DOHH2 (cell line): Measurements from ENCODE around the gene APBB1.

ENCODE experiments used
- H3F3A ChIP-seq: fragments of 200-600 bp; sonication (generic), shearing (Covaris generic); 2 replicates; pipeline ENCODE4 v1.6.0; 2016; ENCODE audit warnings: antibody characterized with exemption, mild to moderate bottlenecking; ENCODE audit not compliant: control insufficient read depth, insufficient read depth
- H3K27ac ChIP-seq: fragments of 200-600 bp; sonication (generic); 2 replicates; pipeline ENCODE4 v1.5.1; 2014; ENCODE audit warnings: low read depth, mild to moderate bottlenecking, low read length, moderate library complexity
- H3K27me3 ChIP-seq: fragments of 200-600 bp; sonication (generic); 2 replicates; pipeline ENCODE4 v1.6.1; 2014; ENCODE audit warnings: mild to moderate bottlenecking, low read length, mixed read lengths; ENCODE audit not compliant: control insufficient read depth
- H3K36me3 ChIP-seq: fragments of 200-600 bp; sonication (generic); 2 replicates; pipeline ENCODE4 v1.6.1; 2014; ENCODE audit warnings: mild to moderate bottlenecking, low read length, moderate library complexity, mixed read lengths; ENCODE audit not compliant: control insufficient read depth
- H3K4me1 ChIP-seq: fragments of 200-600 bp; sonication (generic); 2 replicates; pipeline ENCODE4 v1.6.1; 2014; ENCODE audit warnings: mild to moderate bottlenecking, low read length, mixed read lengths; ENCODE audit not compliant: control insufficient read depth
- H3K4me2 ChIP-seq: fragments of 200-600 bp; sonication (generic); 2 replicates; pipeline ENCODE4 v1.6.0; 2014; ENCODE audit warnings: mild to moderate bottlenecking, low read length, moderate library complexity
- H3K4me3 ChIP-seq: fragments of 200-600 bp; sonication (generic); 2 replicates; pipeline ENCODE4 v1.5.1; 2014; ENCODE audit warnings: mild to moderate bottlenecking, low read length, mixed read lengths
- H3K79me2 ChIP-seq: fragments of 200-600 bp; sonication (generic); 2 replicates; pipeline ENCODE4 v1.6.1; 2014; ENCODE audit warnings: mild to moderate bottlenecking, low read length, mixed read lengths; ENCODE audit not compliant: control insufficient read depth
- H3K9me2 ChIP-seq: fragments of 200-600 bp; sonication (generic); replicated peaks from 2 replicates; pipeline ENCODE4 v1.6.1; 2014; ENCODE audit warnings: mild to moderate bottlenecking, low read length, mixed read lengths; ENCODE audit not compliant: control insufficient read depth
- H3K9me3 ChIP-seq: fragments of 200-600 bp; sonication (generic); 2 replicates; pipeline ENCODE4 v1.6.1; 2014; ENCODE audit warnings: antibody characterized with exemption, low read length, mixed read lengths; ENCODE audit not compliant: control insufficient read depth, insufficient read depth
- H4K20me1 ChIP-seq: fragments of 200-600 bp; sonication (generic); 2 replicates; pipeline ENCODE4 v1.6.0; 2014; ENCODE audit warnings: low read depth, mild to moderate bottlenecking, antibody characterized with exemption, low read length, moderate library complexity; ENCODE audit not compliant: control insufficient read depth, insufficient read depth
- EZH2phosphoT487 ChIP-seq: fragments of 200-600 bp; sonication (generic); IDR thresholded peaks from 2 replicates; pipeline ENCODE4 v1.6.1; 2017; ENCODE audit warnings: borderline replicate concordance, mild to moderate bottlenecking, antibody characterized with exemption, low read length, moderate library complexity, mixed read lengths
- TF ChIP-seq, protein P1 (sequence below): fragments of 200-600 bp; sonication (generic); IDR thresholded peaks from one replicate; pipeline ENCODE4 v1.5.1; 2014; ENCODE audit warnings: antibody characterized with exemption, mild to moderate bottlenecking, low read depth, low read length; ENCODE audit not compliant: poor library complexity, severe bottlenecking

The APBB1 gene

DNA sequence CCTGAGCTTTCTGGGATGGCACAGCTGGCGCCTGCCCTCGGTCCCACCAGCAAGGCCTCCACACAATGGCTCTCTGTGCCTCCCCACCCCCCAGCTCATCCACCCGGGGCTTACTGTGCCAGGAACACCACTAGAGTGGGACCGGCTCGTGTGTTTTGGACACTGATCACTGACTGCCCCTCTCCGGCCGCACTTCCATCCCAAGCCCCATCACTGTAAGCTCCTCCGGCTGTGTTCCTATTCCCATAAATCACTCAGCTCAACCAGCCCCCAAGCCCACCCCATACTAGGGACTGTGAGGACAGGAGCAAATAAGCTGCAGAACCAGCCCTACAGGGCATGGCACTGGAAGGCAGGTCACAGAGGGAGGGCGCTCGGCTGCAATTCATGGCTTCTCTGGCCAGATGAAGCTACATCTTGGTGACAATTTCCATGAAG lies 7.3 kb downstream of the APBB1 start:
- no peaks in the 10 kb centered on the region for H3K9me3 ChIP-seq
- H3K4me1 ChIP-seq: no peaks in the 10 kb centered on the region
- no peaks in the 10 kb centered on the region for H3F3A ChIP-seq
- H3K27me3 ChIP-seq: peaks cover 19% of the 10 kb centered on the region; the same call in 1 of the 2 replicates
- H3K9me2 ChIP-seq: no peaks in the 10 kb centered on the region
- TF ChIP-seq, protein P1, sequence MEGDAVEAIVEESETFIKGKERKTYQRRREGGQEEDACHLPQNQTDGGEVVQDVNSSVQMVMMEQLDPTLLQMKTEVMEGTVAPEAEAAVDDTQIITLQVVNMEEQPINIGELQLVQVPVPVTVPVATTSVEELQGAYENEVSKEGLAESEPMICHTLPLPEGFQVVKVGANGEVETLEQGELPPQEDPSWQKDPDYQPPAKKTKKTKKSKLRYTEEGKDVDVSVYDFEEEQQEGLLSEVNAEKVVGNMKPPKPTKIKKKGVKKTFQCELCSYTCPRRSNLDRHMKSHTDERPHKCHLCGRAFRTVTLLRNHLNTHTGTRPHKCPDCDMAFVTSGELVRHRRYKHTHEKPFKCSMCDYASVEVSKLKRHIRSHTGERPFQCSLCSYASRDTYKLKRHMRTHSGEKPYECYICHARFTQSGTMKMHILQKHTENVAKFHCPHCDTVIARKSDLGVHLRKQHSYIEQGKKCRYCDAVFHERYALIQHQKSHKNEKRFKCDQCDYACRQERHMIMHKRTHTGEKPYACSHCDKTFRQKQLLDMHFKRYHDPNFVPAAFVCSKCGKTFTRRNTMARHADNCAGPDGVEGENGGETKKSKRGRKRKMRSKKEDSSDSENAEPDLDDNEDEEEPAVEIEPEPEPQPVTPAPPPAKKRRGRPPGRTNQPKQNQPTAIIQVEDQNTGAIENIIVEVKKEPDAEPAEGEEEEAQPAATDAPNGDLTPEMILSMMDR: no peak
- no peak for TF ChIP-seq EZH2phosphoT487
- H3K79me2 ChIP-seq: no peaks in the 10 kb centered on the region
- no peaks in the 10 kb centered on the region for H3K36me3 ChIP-seq
- H4K20me1 ChIP-seq: no peaks in the 10 kb centered on the region
- no peak overlapping the region for H3K4me3 ChIP-seq
- H3K4me2 ChIP-seq: no peak overlapping the region
- no peak overlapping the region for H3K27ac ChIP-seq

GRCh38 chr11:6410695-6411430 lies 8.0 kb downstream of the APBB1 start:
- no peak overlapping the region for H3K27ac ChIP-seq
- no peaks in the 10 kb centered on the region for H3F3A ChIP-seq
- TF ChIP-seq, protein P1: no peak
- no peak for TF ChIP-seq EZH2phosphoT487
- no peak overlapping the region for H3K4me2 ChIP-seq
- no peaks in the 10 kb centered on the region for H3K4me1 ChIP-seq
- H3K9me3 ChIP-seq: no peaks in the 10 kb centered on the region
- peaks cover 13% of the 10 kb centered on the region; the same call in 1 of the 2 replicates for H3K27me3 ChIP-seq
- H3K9me2 ChIP-seq: no peaks in the 10 kb centered on the region
- H3K4me3 ChIP-seq: no peak overlapping the region
- no peaks in the 10 kb centered on the region for H4K20me1 ChIP-seq
- no peaks in the 10 kb centered on the region for H3K36me3 ChIP-seq
- no peaks in the 10 kb centered on the region for H3K79me2 ChIP-seq

- H3F3A ChIP-seq: no peaks in the 10 kb centered on the region
- H3K9me2 ChIP-seq: no peaks in the 10 kb centered on the region
- no peak overlapping the region for H3K4me2 ChIP-seq
- H4K20me1 ChIP-seq: no peaks in the 10 kb centered on the region; the same call in 1 of the 2 replicates
- H3K4me3 ChIP-seq: no peak overlapping the region
- H3K4me1 ChIP-seq: peaks cover 34% of the 10 kb centered on the region
- H3K79me2 ChIP-seq: no peaks in the 10 kb centered on the region
- no peak overlapping the region for H3K27ac ChIP-seq
- TF ChIP-seq, protein P1: no peak
- no peak for TF ChIP-seq EZH2phosphoT487
- no peaks in the 10 kb centered on the region for H3K27me3 ChIP-seq
- no peaks in the 10 kb centered on the region for H3K9me3 ChIP-seq
- no peaks in the 10 kb centered on the region for H3K36me3 ChIP-seq
Observed at GRCh38 chr11:6406370-6406769, 12.5 kb downstream of the APBB1 start.
